HepG2 (cell line): ENCODE measurements around the gene ZDHHC13. TPM values are rescaled to one million over a fixed set of nuclear protein-coding genes. Genes with fewer than 3 reads are reported as not detected.

Source experiments
- ATAC-seq: fragments of 200-7000 bp; cut with Tn5 transposase; 3 replicates; pipeline ENCODE4 v1.9.1; 2020; ENCODE audit warnings: mild to moderate bottlenecking, moderate library complexity
- BruUV-seq: library from RNA; stranded (reverse); fragments of 400-500 nt; replicated peaks from 2 replicates; lab custom pipeline; 2021; lab: Mats Ljungman, UMichigan
- CTCF ChIA-PET: fragments of 300-600 bp; formaldehyde crosslinking; extraction: SDS; loops from one replicate; lab custom pipeline; 2021; ENCODE audit warnings: low total read pairs, inconsistent platforms, low intra/inter-chr PET ratio; lab: Yijun Ruan, JAX
- POLR2A ChIA-PET: fragments of 350-600 bp; sonication (Branson Sonifier 250); formaldehyde crosslinking; loops from one replicate; lab custom pipeline; 2020; ENCODE audit warnings: antibody characterized with exemption, inconsistent platforms; lab: Yijun Ruan, JAX
- DNase-seq: peaks from one replicate; pipeline ENCODE4 v3.0.0-alpha.2; 2015; ENCODE audit warnings: low spot score
- FAIRE-seq: peaks from 3 replicates; lab custom pipeline; 2011; peaks lifted over from hg19 to GRCh38; lab: Jason Lieb, UNC
- H2AFZ ChIP-seq: one replicate; pipeline ENCODE4 v1.6.1; 2011; ENCODE audit warnings: low read length, inconsistent platforms
- H3K27ac ChIP-seq: fragments of 300-600 bp; 3 replicates; pipeline ENCODE4 v1.8.0; 2011; ENCODE audit warnings: mixed run types, mild to moderate bottlenecking, mixed read lengths, low read length, inconsistent platforms; ENCODE audit not compliant: insufficient read depth; ENCODE audit errors: extremely low read length
- H3K27me3 ChIP-seq, 2 experiments: fragments of 200-600 bp in 1 of 2; 2 replicates in 1 of 2; 3 replicates in 1 of 2; pipeline versions ENCODE4 v1.6.0 to v1.8.0; 2011; ENCODE audit warnings: low read length in 2 of 2, mild to moderate bottlenecking in 2 of 2, moderate library complexity in 2 of 2, inconsistent platforms in 1 of 2; ENCODE audit not compliant: insufficient read depth in 2 of 2, control insufficient read depth in 1 of 2
- H3K36me3 ChIP-seq, 2 experiments: fragments of 200-600 bp in 1 of 2; replicated peaks in 1 of 2; 2 replicates in 1 of 2; 3 replicates in 1 of 2; pipeline versions ENCODE4 v1.5.1 to v1.8.0; 2011; ENCODE audit warnings: low read length in 2 of 2, inconsistent platforms in 1 of 2; ENCODE audit not compliant: insufficient read depth in 2 of 2, control insufficient read depth in 1 of 2
- H3K4me1 ChIP-seq: 2 replicates; pipeline ENCODE4 v1.5.1; 2012; ENCODE audit warnings: low read length, inconsistent platforms; ENCODE audit not compliant: insufficient read depth
- H3K4me2 ChIP-seq: 2 replicates; pipeline ENCODE4 v1.6.0; 2011; ENCODE audit warnings: low read depth, low read length, inconsistent platforms
- H3K4me3 ChIP-seq, 3 experiments: fragments of 200-600 bp in 1 of 3; sonication (generic), shearing (Covaris generic) in 1 of 3; replicated peaks in 1 of 3; 2 replicates each; pipeline ENCODE4 v1.5.1; 2011 to 2016; ENCODE audit warnings: low read length in 3 of 3, inconsistent platforms in 2 of 3, low read depth in 2 of 3, mild to moderate bottlenecking in 2 of 3, control low read depth in 1 of 3, mixed read lengths in 1 of 3; ENCODE audit not compliant: insufficient read depth in 1 of 3
- H3K79me2 ChIP-seq: one replicate; pipeline ENCODE4 v1.6.1; 2011; ENCODE audit warnings: low read length, inconsistent platforms; ENCODE audit not compliant: insufficient read depth
- H3K9ac ChIP-seq: 2 replicates; pipeline ENCODE4 v1.6.0; 2011; ENCODE audit warnings: mild to moderate bottlenecking, low read depth, low read length, inconsistent platforms; ENCODE audit not compliant: insufficient read depth
- H3K9me3 ChIP-seq: 2 replicates; pipeline ENCODE4 v1.5.1; 2012; ENCODE audit warnings: mild to moderate bottlenecking, low read length
- H4K20me1 ChIP-seq: 2 replicates; pipeline ENCODE4 v1.6.0; 2011; ENCODE audit warnings: inconsistent platforms, mild to moderate bottlenecking, low read length, moderate library complexity; ENCODE audit not compliant: insufficient read depth
- CAMTA2 ChIP-seq: sonication (generic); formaldehyde crosslinking; IDR thresholded peaks from 2 replicates; pipeline ENCODE4 v1.4.0; 2020; ENCODE audit warnings: mild to moderate bottlenecking, missing genetic modification reagents, borderline replicate concordance
- CEBPZ ChIP-seq: IDR thresholded peaks from 2 replicates; pipeline ENCODE4 v1.6.1; 2012; ENCODE audit warnings: low read length, improper control_type of control experiment
- HMGA1 ChIP-seq: sonication (generic); formaldehyde crosslinking; conservative IDR thresholded peaks from 2 replicates; pipeline ENCODE4 v1.4.0; 2020; ENCODE audit warnings: missing genetic modification reagents
- HOXA7 ChIP-seq: sonication (generic); formaldehyde crosslinking; IDR thresholded peaks from 2 replicates; pipeline ENCODE4 v1.8.1; 2022; ENCODE audit warnings: mild to moderate bottlenecking, missing genetic modification reagents, moderate library complexity
- KLF12 ChIP-seq: sonication (generic); formaldehyde crosslinking; IDR thresholded peaks from 2 replicates; pipeline ENCODE4 v1.4.0; 2020; ENCODE audit warnings: missing genetic modification reagents, borderline replicate concordance
- LBX2 ChIP-seq: sonication (generic); formaldehyde crosslinking; IDR thresholded peaks from 2 replicates; pipeline ENCODE4 v1.5.0; 2020; ENCODE audit warnings: missing genetic modification reagents, mild to moderate bottlenecking, borderline replicate concordance
- MBNL3 ChIP-seq: fragments of 250-450 bp; sonication (Bioruptor Pico); conservative IDR thresholded peaks from 2 replicates; pipeline ENCODE4 v1.8.0; 2022; ENCODE audit warnings: mild to moderate bottlenecking, inconsistent platforms
- PCBP2 ChIP-seq: fragments of 200-400 bp; formaldehyde crosslinking; optimal IDR thresholded peaks from 2 replicates; pipeline ENCODE3; 2018; ENCODE audit warnings: low read length, low read depth; ENCODE audit not compliant: poor library complexity, severe bottlenecking
- RNF2 ChIP-seq: fragments of 450-650 bp; conservative IDR thresholded peaks from 2 replicates; pipeline ENCODE4 v1.6.1; 2016; ENCODE audit warnings: low read depth
- RORA ChIP-seq: sonication (generic); formaldehyde crosslinking; IDR thresholded peaks from 2 replicates; pipeline ENCODE4 v1.5.0; 2020; ENCODE audit warnings: mild to moderate bottlenecking, missing genetic modification reagents, moderate library complexity
- ZBTB7B ChIP-seq: sonication (generic); formaldehyde crosslinking; IDR thresholded peaks from 2 replicates; pipeline ENCODE4 v1.4.0; 2020; ENCODE audit warnings: missing genetic modification reagents
- ZKSCAN1 ChIP-seq: fragments of 150-350 bp; IDR thresholded peaks from 2 replicates; pipeline ENCODE4 v1.6.1; 2014; ENCODE audit warnings: low read length
- ZNF432 ChIP-seq: sonication (generic); formaldehyde crosslinking; IDR thresholded peaks from 2 replicates; pipeline ENCODE4 v1.5.0; 2020; ENCODE audit warnings: missing genetic modification reagents, mild to moderate bottlenecking, borderline replicate concordance
- ZNF615 ChIP-seq: sonication (generic); formaldehyde crosslinking; IDR thresholded peaks from 2 replicates; pipeline ENCODE4 v1.5.0; 2020; ENCODE audit warnings: mild to moderate bottlenecking, missing genetic modification reagents, borderline replicate concordance
- ZNF737 ChIP-seq: sonication (generic); formaldehyde crosslinking; IDR thresholded peaks from 2 replicates; pipeline ENCODE4 v1.5.0; 2020; ENCODE audit warnings: missing genetic modification reagents, mild to moderate bottlenecking, borderline replicate concordance
- ZNF780A ChIP-seq: sonication (generic); formaldehyde crosslinking; IDR thresholded peaks from 2 replicates; pipeline ENCODE4 v1.8.0; 2022; ENCODE audit warnings: mild to moderate bottlenecking, missing genetic modification reagents, moderate library complexity
- WGBS: methylation state at CpG from one replicate; pipeline ENCODE4 v1.1.6; 2017; ENCODE audit warnings: low lambda C conversion rate; 5-methylcytosine and 5-hydroxymethylcytosine counted together
- in situ Hi-C: cut with HindIII; loops from 2 replicates; pipeline ENCODE4 v1.10.0; 2017; ENCODE audit warnings: low pct_unique_long_range_greater_than_20kb; ENCODE audit not compliant: extremely low pct_ligation_motif_present
- intact Hi-C: fragments of 100-400 bp; cut with micrococcal nuclease; formaldehyde crosslinking; loops from one replicate; pipeline ENCODE4 v1.10.0; 2022; ENCODE audit not compliant: unreplicated experiment
- polyA plus RNA-seq, 8 experiments: library from polyadenylated mRNA; depleted of rRNA in 3 of 8; stranded (reverse) in 7 of 8; unstranded in 1 of 8; fragments of >200 nt; fragmentation: Illumina TruSeq in 4 of 8; extraction: Trizol in 4 of 8; gene quantifications; 2 replicates each; pipeline versions ENCODE4 v1.2.1 to v1.2.3, GENCODE V29; 2011 to 2016; ENCODE audit warnings: low read depth in 4 of 8, missing spikeins in 1 of 8, mixed read lengths in 1 of 8; ENCODE audit not compliant: insufficient read depth in 1 of 8
- total RNA-seq, 5 experiments: library from RNA; depleted of rRNA; stranded (reverse); fragments of >200 nt; fragmentation: Illumina TruSeq; extraction: Trizol; gene quantifications; 2 replicates each; pipeline ENCODE4 v1.2.3, GENCODE V29; 2016; ENCODE audit warnings: low read depth in 1 of 5
- TF ChIP-seq, protein P1 (sequence below): sonication (generic); formaldehyde crosslinking; IDR thresholded peaks from 2 replicates; pipeline ENCODE4 v1.5.0; 2020; ENCODE audit warnings: missing genetic modification reagents
- TF ChIP-seq, protein P2 (sequence below): sonication (generic); formaldehyde crosslinking; IDR thresholded peaks from 2 replicates; pipeline ENCODE4 v1.5.0; 2020; ENCODE audit warnings: mild to moderate bottlenecking, missing genetic modification reagents

The ZDHHC13 gene
- total and polyA plus RNA-seq, 2 of the 13 experiments (the other 11 are each of a cell fraction or from before 2014, with no cell fraction given), result 10.9 to 11.8 TPM

- CTCF ChIA-PET, result no interaction called here
- H3K4me1 ChIP-seq, result no peaks in the 10 kb centered on the region
- no peak overlapping the region for H3K4me2 ChIP-seq
- no peaks in the 10 kb centered on the region for H3K79me2 ChIP-seq
- BruUV-seq, result no TSS peak
- POLR2A ChIA-PET, result no interaction called here
- H3K9ac ChIP-seq, result no peak overlapping the region
- H4K20me1 ChIP-seq, result no peaks in the 10 kb centered on the region
- FAIRE-seq (no peak), DNase-seq (no peak), ATAC-seq (no peak)
- WGBS, result 49% methylated on average over 2 of the region's 2 CpGs
- no peak overlapping the region for H2AFZ ChIP-seq
- intact Hi-C loops (no loop called here), in situ Hi-C loops (no loop called here)
- H3K27me3 ChIP-seq, result peaks cover 3 to 12% of the 10 kb centered on the region in 2 experiments; a peak in 3 of 5 replicates
- no peaks in the 10 kb centered on the region for H3K9me3 ChIP-seq
- TF ChIP-seq RNF2, result no peak
- TF ChIP-seq CAMTA2 (CRISPR knock-in tag), result no peak
- no peak for TF ChIP-seq PCBP2
- no peak for TF ChIP-seq KLF12 (CRISPR knock-in tag)
- TF ChIP-seq, protein P1, sequence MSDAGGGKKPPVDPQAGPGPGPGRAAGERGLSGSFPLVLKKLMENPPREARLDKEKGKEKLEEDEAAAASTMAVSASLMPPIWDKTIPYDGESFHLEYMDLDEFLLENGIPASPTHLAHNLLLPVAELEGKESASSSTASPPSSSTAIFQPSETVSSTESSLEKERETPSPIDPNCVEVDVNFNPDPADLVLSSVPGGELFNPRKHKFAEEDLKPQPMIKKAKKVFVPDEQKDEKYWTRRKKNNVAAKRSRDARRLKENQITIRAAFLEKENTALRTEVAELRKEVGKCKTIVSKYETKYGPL (CRISPR knock-in tag), result no peak
- TF ChIP-seq RORA, result no peak
- no peak for TF ChIP-seq ZNF780A (CRISPR knock-in tag)
- no peak for TF ChIP-seq ZBTB7B (CRISPR knock-in tag)
- no peak for TF ChIP-seq HMGA1 (CRISPR knock-in tag)
- TF ChIP-seq CEBPZ, result no peak
- no peak for TF ChIP-seq ZNF432
- TF ChIP-seq MBNL3, result no peak
- no peak for TF ChIP-seq ZKSCAN1
- no peak for TF ChIP-seq ZNF615 (CRISPR knock-in tag)
- TF ChIP-seq LBX2 (CRISPR knock-in tag), result no peak
- TF ChIP-seq, protein P2, sequence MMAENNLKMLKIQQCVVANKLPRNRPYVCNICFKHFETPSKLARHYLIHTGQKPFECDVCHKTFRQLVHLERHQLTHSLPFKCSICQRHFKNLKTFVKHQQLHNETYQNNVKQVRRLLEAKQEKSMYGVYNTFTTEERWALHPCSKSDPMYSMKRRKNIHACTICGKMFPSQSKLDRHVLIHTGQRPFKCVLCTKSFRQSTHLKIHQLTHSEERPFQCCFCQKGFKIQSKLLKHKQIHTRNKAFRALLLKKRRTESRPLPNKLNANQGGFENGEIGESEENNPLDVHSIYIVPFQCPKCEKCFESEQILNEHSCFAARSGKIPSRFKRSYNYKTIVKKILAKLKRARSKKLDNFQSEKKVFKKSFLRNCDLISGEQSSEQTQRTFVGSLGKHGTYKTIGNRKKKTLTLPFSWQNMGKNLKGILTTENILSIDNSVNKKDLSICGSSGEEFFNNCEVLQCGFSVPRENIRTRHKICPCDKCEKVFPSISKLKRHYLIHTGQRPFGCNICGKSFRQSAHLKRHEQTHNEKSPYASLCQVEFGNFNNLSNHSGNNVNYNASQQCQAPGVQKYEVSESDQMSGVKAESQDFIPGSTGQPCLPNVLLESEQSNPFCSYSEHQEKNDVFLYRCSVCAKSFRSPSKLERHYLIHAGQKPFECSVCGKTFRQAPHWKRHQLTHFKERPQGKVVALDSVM (CRISPR knock-in tag), result no peak
- no peak for TF ChIP-seq HOXA7 (CRISPR knock-in tag)
- TF ChIP-seq ZNF737, result no peak
- TF ChIP-seq, all 625 proteins: peak for 0
- Histone ChIP-seq H3K36me3 (no peaks in the 10 kb centered on the region), H3K27ac (no peak overlapping the region), H3K4me3 (no peak overlapping the region)
Measured at GRCh38 chr11:19208181-19208580, 91.2 kb downstream of the ZDHHC13 start.
